ENCODE measurements around the gene VKORC1L1. TPM values are rescaled to one million over a fixed set of nuclear protein-coding genes. Genes with fewer than 3 reads are reported as not detected.

VKORC1L1 gene
- total and polyA plus RNA-seq, 9 of the 15 experiments (the other 6 are each of a cell fraction or from before 2014, with no cell fraction given): 6.8 to 36.5 (median 19.3) TPM

DNA sequence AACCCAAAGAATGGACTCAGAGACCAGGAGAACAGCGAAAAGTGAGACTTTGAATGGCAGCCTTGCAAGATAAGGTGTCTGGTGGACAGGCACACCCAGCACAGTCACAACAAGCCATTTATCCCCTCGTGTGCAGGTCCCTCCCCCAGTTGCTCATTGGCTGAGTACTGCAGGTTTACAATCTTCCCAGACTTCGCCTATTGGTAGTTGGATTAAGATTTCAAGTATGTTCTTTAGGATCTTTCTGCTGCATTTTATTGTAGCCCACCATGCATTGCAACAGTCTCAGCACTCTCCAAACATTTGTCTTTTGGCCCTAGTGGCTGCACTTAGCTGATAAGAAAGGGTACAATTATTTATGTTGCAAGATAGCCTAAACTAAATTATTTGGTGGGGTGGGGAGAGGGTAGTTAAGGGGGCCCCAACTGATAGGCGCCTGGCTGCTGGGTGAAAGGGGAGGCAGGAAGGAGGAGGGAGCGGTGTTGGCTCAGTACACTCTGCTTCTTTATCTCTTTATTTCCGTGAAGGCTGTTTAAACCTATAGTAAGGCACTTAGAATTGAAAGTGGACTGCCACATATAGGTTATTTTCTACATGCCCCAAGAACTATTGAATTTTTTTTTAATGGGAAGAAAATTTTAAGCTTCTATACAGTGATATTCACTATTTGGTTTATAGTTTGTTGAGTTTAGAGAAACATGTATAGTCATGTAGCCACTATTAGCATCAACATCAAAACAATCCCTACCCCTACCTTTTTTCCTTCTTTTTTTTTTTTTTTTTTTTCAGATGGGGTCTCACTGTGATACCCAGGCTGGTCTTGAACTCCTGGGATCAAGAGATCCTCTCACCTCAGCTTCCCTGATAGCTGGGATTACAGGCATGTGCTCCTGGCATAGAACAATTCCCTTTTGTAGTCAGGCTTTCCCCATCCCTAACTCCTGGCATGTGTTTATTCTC lies 54.9 kb downstream of the VKORC1L1 start (continued):
- TF ChIP-seq POLR3A (IDR thresholded peaks at IDR 0.05; ENCODE audit: borderline replicate concordance, extremely low read depth, insufficient read depth, insufficient read length) (no peak), SIRT6 (IDR thresholded peaks at IDR 0.05; ENCODE audit: low read depth, low read length) (no peak), ZNF561 (CRISPR knock-in tag; conservative IDR thresholded peaks at IDR 0.05) (no peak), BCL6 (CRISPR knock-in tag; IDR thresholded peaks at IDR 0.05) (no peak), FOXJ3 (CRISPR knock-in tag; IDR thresholded peaks at IDR 0.05) (no peak), BCLAF1 (IDR thresholded peaks at IDR 0.05; ENCODE audit: borderline replicate concordance in 1 of 2, control insufficient read depth in 1 of 2, low read depth in 2 of 2, low read length in 1 of 2) (0 out of 4 replicates have a peak, but pooled peaks of 1 of the 2 experiments have one; percentile 40), DIDO1 (tag; IDR thresholded peaks at IDR 0.05; ENCODE audit: low read depth) (no peak), MAFG (tag; conservative IDR thresholded peaks at IDR 0.05) (no peak), POU5F1 (IDR thresholded peaks at IDR 0.05; ENCODE audit: borderline replicate concordance, low read depth, low read length, partially characterized antibody) (no peak), PTRF (tag; IDR thresholded peaks at IDR 0.05) (no peak)
- TF ChIP-seq, protein P1, sequence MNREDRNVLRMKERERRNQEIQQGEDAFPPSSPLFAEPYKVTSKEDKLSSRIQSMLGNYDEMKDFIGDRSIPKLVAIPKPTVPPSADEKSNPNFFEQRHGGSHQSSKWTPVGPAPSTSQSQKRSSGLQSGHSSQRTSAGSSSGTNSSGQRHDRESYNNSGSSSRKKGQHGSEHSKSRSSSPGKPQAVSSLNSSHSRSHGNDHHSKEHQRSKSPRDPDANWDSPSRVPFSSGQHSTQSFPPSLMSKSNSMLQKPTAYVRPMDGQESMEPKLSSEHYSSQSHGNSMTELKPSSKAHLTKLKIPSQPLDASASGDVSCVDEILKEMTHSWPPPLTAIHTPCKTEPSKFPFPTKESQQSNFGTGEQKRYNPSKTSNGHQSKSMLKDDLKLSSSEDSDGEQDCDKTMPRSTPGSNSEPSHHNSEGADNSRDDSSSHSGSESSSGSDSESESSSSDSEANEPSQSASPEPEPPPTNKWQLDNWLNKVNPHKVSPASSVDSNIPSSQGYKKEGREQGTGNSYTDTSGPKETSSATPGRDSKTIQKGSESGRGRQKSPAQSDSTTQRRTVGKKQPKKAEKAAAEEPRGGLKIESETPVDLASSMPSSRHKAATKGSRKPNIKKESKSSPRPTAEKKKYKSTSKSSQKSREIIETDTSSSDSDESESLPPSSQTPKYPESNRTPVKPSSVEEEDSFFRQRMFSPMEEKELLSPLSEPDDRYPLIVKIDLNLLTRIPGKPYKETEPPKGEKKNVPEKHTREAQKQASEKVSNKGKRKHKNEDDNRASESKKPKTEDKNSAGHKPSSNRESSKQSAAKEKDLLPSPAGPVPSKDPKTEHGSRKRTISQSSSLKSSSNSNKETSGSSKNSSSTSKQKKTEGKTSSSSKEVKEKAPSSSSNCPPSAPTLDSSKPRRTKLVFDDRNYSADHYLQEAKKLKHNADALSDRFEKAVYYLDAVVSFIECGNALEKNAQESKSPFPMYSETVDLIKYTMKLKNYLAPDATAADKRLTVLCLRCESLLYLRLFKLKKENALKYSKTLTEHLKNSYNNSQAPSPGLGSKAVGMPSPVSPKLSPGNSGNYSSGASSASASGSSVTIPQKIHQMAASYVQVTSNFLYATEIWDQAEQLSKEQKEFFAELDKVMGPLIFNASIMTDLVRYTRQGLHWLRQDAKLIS (CRISPR knock-in tag; IDR thresholded peaks at IDR 0.05): no peak
- TF ChIP-seq, protein P2, sequence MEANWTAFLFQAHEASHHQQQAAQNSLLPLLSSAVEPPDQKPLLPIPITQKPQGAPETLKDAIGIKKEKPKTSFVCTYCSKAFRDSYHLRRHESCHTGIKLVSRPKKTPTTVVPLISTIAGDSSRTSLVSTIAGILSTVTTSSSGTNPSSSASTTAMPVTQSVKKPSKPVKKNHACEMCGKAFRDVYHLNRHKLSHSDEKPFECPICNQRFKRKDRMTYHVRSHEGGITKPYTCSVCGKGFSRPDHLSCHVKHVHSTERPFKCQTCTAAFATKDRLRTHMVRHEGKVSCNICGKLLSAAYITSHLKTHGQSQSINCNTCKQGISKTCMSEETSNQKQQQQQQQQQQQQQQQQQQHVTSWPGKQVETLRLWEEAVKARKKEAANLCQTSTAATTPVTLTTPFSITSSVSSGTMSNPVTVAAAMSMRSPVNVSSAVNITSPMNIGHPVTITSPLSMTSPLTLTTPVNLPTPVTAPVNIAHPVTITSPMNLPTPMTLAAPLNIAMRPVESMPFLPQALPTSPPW (CRISPR knock-in tag; IDR thresholded peaks at IDR 0.05): peak; percentile 87
- TF ChIP-seq, protein P3, sequence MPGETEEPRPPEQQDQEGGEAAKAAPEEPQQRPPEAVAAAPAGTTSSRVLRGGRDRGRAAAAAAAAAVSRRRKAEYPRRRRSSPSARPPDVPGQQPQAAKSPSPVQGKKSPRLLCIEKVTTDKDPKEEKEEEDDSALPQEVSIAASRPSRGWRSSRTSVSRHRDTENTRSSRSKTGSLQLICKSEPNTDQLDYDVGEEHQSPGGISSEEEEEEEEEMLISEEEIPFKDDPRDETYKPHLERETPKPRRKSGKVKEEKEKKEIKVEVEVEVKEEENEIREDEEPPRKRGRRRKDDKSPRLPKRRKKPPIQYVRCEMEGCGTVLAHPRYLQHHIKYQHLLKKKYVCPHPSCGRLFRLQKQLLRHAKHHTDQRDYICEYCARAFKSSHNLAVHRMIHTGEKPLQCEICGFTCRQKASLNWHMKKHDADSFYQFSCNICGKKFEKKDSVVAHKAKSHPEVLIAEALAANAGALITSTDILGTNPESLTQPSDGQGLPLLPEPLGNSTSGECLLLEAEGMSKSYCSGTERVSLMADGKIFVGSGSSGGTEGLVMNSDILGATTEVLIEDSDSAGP (CRISPR knock-in tag; IDR thresholded peaks at IDR 0.05): no peak
